Measurements from ENCODE around the gene IQSEC1. TPM values are rescaled to one million over a fixed set of nuclear protein-coding genes. Genes with fewer than 3 reads are reported as not detected.

Gene IQSEC1
- polyA plus RNA-seq, 2 of the 4 experiments (the other 2 are of a cell fraction) = 3.7 to 10.7 TPM

GRCh38 chr3:13054341-13055285 lies 18.6 kb downstream of the IQSEC1 start:
- no peak for TF ChIP-seq TFCP2L1 (CRISPR knock-in tag; IDR thresholded peaks at IDR 0.05)
- TF ChIP-seq SREBF2 (IDR thresholded peaks at IDR 0.05) = no peak
- no peak for TF ChIP-seq ZSCAN20 (CRISPR knock-in tag; IDR thresholded peaks at IDR 0.05)
- no peak for TF ChIP-seq RNF2 (IDR thresholded peaks at IDR 0.05; ENCODE audit: borderline replicate concordance, low read depth)
- no peak for TF ChIP-seq NFE2L2 (conservative IDR thresholded peaks at IDR 0.05; ENCODE audit: low read length)
- TF ChIP-seq HMGXB4 (CRISPR knock-in tag; IDR thresholded peaks at IDR 0.05; ENCODE audit: borderline replicate concordance) = no peak
- TF ChIP-seq JUNB (IDR thresholded peaks at IDR 0.05) = no peak
- no peak for TF ChIP-seq MYC (IDR thresholded peaks at IDR 0.05; ENCODE audit: borderline replicate concordance, low read length)
- no peak for TF ChIP-seq JUN (IDR thresholded peaks at IDR 0.05)
- no peak for TF ChIP-seq KDM5A (IDR thresholded peaks at IDR 0.05)
- no peak for TF ChIP-seq PHF8 (IDR thresholded peaks at IDR 0.05; ENCODE audit: borderline replicate concordance, low read depth)
- ATAC-seq = no peak; a peak in 1 of 6 replicates
- ChIA-PET CTCF (interaction anchor here (1.1 kb wide), 1 partner anchor 38 kb away, joined by 3 read pairs; no protein-coding TSS in a partner anchor), POLR2A (no interaction called here)
- no peak overlapping the region for H3K27ac ChIP-seq
- no peak overlapping the region for H3K4me2 ChIP-seq
- no peak for FAIRE-seq
- no peaks in the 10 kb centered on the region for H3K4me1 ChIP-seq
- no peak for DNase-seq (ENCODE audit: low read depth in 1 of 2, low spot score in 1 of 2)
- WGBS (ENCODE audit: missing lambda C conversion rate) = 80% methylated on average over 23 of the region's 31 CpGs
- H3K9me3 ChIP-seq = no peaks in the 10 kb centered on the region
- H3K4me3 ChIP-seq = no peak overlapping the region

GRCh38 chr3:13053893-13054292 lies 19.3 kb downstream of the IQSEC1 start:
- CTCF ChIA-PET = interaction anchor here (1.1 kb wide), 2 partner anchors 39 to 42 kb away, joined by 3 read pairs; no protein-coding TSS in a partner anchor
- no peaks in the 10 kb centered on the region for H3K4me1 ChIP-seq
- H3K9me3 ChIP-seq = no peaks in the 10 kb centered on the region
- no peak overlapping the region for H3K4me3 ChIP-seq
- H3K27ac ChIP-seq = no peak overlapping the region
- no peak overlapping the region for H3K4me2 ChIP-seq
- POLR2A ChIA-PET = no interaction called here
- WGBS (ENCODE audit: missing lambda C conversion rate) = 75% methylated on average over 12 of the region's 12 CpGs
- no peak for TF ChIP-seq ZC3H11A (IDR thresholded peaks at IDR 0.05)
- TF ChIP-seq REST (IDR thresholded peaks at IDR 0.05) = no peak
- no peak for TF ChIP-seq HMGXB4 (CRISPR knock-in tag; IDR thresholded peaks at IDR 0.05; ENCODE audit: borderline replicate concordance)
- TF ChIP-seq MAX (IDR thresholded peaks at IDR 0.05) = no peak
- no peak for TF ChIP-seq PBX3 (IDR thresholded peaks at IDR 0.05)
- TF ChIP-seq MAFK (IDR thresholded peaks at IDR 0.05; ENCODE audit: partially characterized antibody) = no peak
- no peak for TF ChIP-seq BHLHE40 (IDR thresholded peaks at IDR 0.05; ENCODE audit: low read depth, low read length)
- no peak for TF ChIP-seq RAD21 (conservative IDR thresholded peaks at IDR 0.05 in 1 of 2, IDR thresholded peaks at IDR 0.05 in 1 of 2)
- no peak for TF ChIP-seq KDM1A (IDR thresholded peaks at IDR 0.05; ENCODE audit: low read depth)
- no peak for TF ChIP-seq RARB (CRISPR knock-in tag; IDR thresholded peaks at IDR 0.05)
- no peak for TF ChIP-seq FOXS1 (CRISPR knock-in tag; IDR thresholded peaks at IDR 0.05)
- TF ChIP-seq NR3C1 (IDR thresholded peaks at IDR 0.05) = no peak
- TF ChIP-seq ZSCAN20 (CRISPR knock-in tag; IDR thresholded peaks at IDR 0.05) = no peak
- no peak for TF ChIP-seq TFCP2L1 (CRISPR knock-in tag; IDR thresholded peaks at IDR 0.05)
- TF ChIP-seq HOXA7 (CRISPR knock-in tag; IDR thresholded peaks at IDR 0.05) = no peak
- TF ChIP-seq RCOR1 (IDR thresholded peaks at IDR 0.05; ENCODE audit: low read depth, low read length) = no peak
- TF ChIP-seq CBX2 (IDR thresholded peaks at IDR 0.05; ENCODE audit: borderline replicate concordance, low read depth) = no peak
- no peak for TF ChIP-seq FOSB (CRISPR knock-in tag; IDR thresholded peaks at IDR 0.05)
- no peak for DNase-seq (ENCODE audit: low read depth in 1 of 2, low spot score in 1 of 2)
- ATAC-seq = no peak
- no peak for FAIRE-seq

Measured in A549 (cell line).